HUES48 (cell line): ENCODE results near the gene EPDR1.

Experiments
- H3K27ac ChIP-seq: one replicate; pipeline ENCODE4 v1.7.0; 2013; ENCODE audit warnings: low read depth, low read length, inconsistent platforms
- H3K27me3 ChIP-seq: 2 replicates; pipeline ENCODE4 v1.6.1; 2013; ENCODE audit warnings: mild to moderate bottlenecking, low read length; ENCODE audit not compliant: control insufficient read depth, insufficient read depth
- H3K36me3 ChIP-seq: 2 replicates; pipeline ENCODE4 v1.6.1; 2013; ENCODE audit warnings: low read length; ENCODE audit not compliant: control insufficient read depth, insufficient read depth
- H3K4me1 ChIP-seq: 2 replicates; pipeline ENCODE4 v1.6.1; 2013; ENCODE audit warnings: mild to moderate bottlenecking, low read length; ENCODE audit not compliant: control insufficient read depth, insufficient read depth
- H3K4me3 ChIP-seq: 2 replicates; pipeline ENCODE4 v1.5.1; 2013; ENCODE audit warnings: mild to moderate bottlenecking, low read depth, low read length
- H3K9ac ChIP-seq: 2 replicates; pipeline ENCODE4 v1.6.1; 2013; ENCODE audit warnings: mild to moderate bottlenecking, low read depth, low read length, moderate library complexity
- H3K9me3 ChIP-seq: 2 replicates; pipeline ENCODE4 v1.6.1; 2013; ENCODE audit warnings: low read length; ENCODE audit not compliant: control insufficient read depth, insufficient read depth

The EPDR1 gene

DNA sequence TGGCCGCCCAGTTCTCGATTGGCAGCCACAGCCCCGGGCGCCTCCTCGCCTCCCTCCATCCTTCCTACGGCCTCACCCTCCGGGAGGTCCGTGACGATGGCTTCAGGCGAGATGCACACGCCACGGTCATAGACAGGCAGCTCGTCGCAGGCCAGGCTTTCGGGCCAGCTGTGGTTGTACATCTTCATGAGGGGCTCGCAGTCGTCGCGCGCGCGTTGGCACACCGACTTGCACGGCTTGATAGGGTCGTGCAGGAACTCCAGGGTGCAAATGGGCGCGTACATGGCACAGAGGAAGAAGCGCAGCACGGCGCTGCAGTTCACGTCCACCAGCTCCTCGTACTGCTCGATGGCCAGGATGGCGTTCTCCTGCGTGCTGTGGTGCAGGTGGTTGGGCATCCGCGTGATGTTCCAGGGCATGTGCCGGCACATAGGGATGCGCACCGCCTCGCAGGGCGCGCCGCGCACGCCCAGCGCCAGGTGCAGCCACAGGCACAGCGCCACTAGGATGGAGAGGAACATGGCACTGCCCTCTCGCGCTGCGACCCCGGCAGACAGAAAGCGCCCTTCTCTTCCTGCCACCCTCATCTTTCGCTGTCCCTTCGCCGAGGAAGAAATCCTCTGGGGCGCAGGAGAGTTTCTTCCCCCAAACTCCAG lies 4.3 kb upstream of the EPDR1 start:
- H3K9ac ChIP-seq, result 0 out of 2 replicates have a peak overlapping the region, but pooled peaks have one; percentile 35
- H3K4me3 ChIP-seq, result peak overlapping the region; percentile 73

DNA sequence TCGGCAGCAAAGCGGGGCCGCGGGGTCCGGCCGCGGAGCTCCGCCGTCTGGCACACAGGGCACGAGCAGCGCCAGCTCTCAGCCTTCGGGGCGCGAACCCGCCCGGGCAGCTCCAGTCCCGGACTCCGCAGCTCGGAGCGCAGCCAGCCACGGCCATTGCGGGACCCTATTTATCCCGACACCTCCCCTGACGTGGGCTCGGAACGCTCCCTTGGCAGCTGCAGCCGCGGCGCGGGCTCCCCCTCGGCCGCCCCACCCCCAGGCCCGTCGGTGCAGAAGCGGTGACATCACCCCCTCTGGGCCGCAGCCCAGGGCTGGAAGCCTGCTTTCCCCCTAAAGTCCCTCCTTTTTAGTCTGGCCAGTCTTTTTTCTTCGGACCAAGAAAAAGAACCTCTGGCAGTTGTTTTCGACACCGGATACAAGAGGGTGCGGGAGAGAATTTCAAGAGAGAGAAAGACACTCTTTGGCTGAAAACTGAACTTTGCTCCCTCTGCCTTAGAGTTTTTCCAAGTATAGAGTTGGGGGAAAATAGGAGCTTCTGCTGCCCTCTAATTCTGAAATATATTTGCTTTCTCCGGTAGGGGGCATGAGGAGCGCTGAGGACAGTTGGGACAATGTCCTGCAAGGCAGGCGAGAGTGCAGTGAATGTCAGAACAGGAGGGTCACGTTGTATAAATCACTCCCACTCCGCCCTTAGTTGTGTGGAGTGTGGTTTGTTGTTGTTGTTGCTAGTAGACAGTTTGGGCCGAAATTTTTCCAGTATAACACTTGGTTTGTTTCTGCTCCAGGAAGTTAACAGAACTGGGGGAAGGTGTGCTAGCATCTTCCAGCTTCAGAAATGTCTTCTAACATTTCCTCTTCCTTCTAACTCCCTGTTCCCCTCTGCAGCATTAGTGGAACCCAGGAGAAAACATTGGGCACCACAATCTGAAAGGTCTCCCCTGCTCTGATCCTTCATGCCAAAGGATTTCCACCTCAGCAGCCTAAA lies 3.5 kb upstream of the EPDR1 start, which contains the start of gene SFRP4:
TSS of gene SFRP4 (minus strand) at position 145 of the 988 bp plus-strand sequence. CDS start 280 bp downstream, outside the sequence.
- peak within 1 kb of the TSS; percentile 73 for H3K4me3 ChIP-seq
- no peaks in the 10 kb centered on the region for H3K36me3 ChIP-seq
- H3K27ac ChIP-seq, result no peak within 1 kb of the TSS
- H3K9ac ChIP-seq, result 0 out of 2 replicates have a peak within 1 kb of the TSS, but pooled peaks have one; percentile 35
- H3K9me3 ChIP-seq, result no peaks in the 10 kb centered on the region
- peaks cover 65% of the 10 kb centered on the region for H3K27me3 ChIP-seq
- H3K4me1 ChIP-seq, result peaks cover 9% of the 10 kb centered on the region; the same call in 1 of the 2 replicates

More for the DNA sequence above, 4.3 kb upstream of the EPDR1 start:
- Histone ChIP-seq H3K27me3 (peaks cover 61% of the 10 kb centered on the region), H3K9me3 (no peaks in the 10 kb centered on the region), H3K4me1 (peaks cover 4% of the 10 kb centered on the region; the same call in 1 of the 2 replicates), H3K27ac (no peak overlapping the region), H3K36me3 (no peaks in the 10 kb centered on the region)

DNA sequence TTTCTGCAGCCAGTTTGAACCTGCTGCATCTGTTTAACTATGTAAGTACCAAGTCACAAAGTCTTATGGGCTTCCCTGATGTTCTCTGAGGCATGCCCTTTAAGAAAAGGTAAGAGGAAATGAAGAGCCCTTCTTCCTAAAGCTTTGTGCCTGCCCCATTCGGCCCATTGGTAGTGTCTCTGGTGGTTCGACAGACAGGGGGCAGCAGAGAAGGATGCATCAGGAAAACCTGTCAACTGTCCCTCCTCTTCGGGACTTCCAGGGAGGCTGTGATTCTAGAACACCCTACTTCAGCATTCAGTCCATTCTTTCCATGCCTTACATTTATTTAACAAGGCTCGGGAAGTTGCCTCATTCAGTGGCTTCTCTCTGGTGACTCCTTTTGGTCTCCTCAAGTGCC lies 1.9 kb upstream of the EPDR1 start:
- Histone ChIP-seq H3K27me3 (peaks cover 67% of the 10 kb centered on the region), H3K9me3 (no peaks in the 10 kb centered on the region), H3K36me3 (no peaks in the 10 kb centered on the region), H3K4me1 (peaks cover 9% of the 10 kb centered on the region; the same call in 1 of the 2 replicates), H3K9ac (no peak overlapping the region), H3K4me3 (no peak overlapping the region), H3K27ac (no peak overlapping the region)

DNA sequence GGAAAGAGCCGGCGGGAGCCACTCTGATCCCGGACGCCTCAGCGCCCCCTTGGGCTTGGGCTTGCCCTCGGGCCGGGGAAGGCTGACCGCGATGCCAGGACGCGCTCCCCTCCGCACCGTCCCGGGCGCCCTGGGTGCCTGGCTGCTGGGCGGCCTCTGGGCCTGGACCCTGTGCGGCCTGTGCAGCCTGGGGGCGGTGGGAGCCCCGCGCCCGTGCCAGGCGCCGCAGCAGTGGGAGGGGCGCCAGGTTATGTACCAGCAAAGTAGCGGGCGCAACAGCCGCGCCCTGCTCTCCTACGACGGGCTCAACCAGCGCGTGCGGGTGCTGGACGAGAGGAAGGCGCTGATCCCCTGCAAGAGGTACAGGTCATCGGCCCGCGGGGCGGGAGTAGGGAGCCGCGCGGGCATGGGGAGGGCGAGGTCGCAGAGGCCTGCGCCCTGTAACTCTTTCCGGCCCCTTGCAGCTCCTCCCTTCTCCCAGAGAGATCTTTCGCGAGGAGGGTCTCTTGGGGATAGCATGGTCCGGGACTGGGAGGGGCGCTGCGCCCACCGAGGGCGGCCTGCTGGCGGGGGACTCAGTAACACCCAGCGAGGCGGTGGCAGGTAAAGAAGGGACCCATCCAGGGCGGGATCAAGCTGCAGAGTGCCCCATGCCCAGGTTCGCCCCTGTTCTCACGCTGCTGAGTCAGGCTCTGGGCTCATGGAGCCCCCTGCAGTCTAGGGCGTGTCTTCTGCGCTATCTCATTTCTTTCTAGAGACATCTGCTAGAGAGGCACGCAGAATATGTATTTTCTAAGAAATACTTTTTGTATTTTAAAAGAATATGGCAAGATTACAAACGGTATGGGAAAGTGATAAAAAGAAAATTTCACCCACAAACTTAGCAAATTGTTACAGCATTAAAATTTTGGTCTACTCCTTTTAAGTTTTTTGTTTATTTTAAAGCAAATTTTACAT lies 687 bp downstream of the EPDR1 start:
- H3K4me1 ChIP-seq, result peaks cover 9% of the 10 kb centered on the region; the same call in 1 of the 2 replicates
- H3K27me3 ChIP-seq, result peaks cover 50% of the 10 kb centered on the region
- H3K27ac ChIP-seq, result no peak overlapping the region
- peak overlapping the region; percentile 76 for H3K4me3 ChIP-seq
- H3K9me3 ChIP-seq, result no peaks in the 10 kb centered on the region
- peak overlapping the region; percentile 65 for H3K9ac ChIP-seq
- H3K36me3 ChIP-seq, result no peaks in the 10 kb centered on the region

DNA sequence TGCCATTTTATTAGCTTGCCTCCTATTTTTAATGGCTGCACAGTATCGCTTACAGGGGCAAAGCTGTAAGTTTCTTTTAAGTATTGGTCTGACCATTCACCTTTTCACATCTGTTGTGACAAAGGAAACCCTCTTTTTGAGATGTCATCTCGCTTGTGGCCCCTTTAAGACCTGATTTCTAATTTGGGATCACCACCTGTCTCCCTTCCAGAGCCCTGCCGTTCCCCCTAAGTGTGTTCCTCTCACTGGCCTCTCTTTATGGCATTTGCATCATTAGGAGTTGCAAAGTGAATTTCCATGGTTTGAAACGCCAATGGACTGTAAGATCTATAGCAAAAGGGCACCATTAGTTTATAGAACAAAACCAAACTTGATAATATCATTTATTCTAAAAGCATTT lies 1.4 kb downstream of the EPDR1 start:
- Histone ChIP-seq H3K4me1 (peaks cover 9% of the 10 kb centered on the region; the same call in 1 of the 2 replicates), H3K4me3 (peak overlapping the region; percentile 76), H3K9me3 (no peaks in the 10 kb centered on the region), H3K36me3 (no peaks in the 10 kb centered on the region), H3K9ac (no peak overlapping the region), H3K27me3 (peaks cover 42% of the 10 kb centered on the region), H3K27ac (no peak overlapping the region)

DNA sequence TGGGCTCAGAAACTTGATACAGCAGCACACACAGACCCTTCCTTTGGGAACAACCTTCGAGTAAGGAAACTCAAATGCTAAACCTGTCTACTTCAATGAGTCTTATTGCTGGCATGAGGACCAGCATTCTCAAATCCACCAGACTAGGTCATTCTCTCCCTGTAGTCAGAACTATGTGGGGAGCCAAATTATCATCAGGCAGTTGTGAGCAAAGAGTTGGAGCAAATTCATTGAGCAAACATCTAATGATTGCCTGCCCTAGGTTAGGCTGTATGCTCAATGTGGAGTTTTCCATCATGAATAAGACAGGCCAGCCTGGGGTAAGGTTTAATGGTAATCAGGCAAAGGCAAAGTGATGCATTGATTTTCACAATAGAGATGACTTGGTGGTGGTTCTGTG lies 3.6 kb downstream of the EPDR1 start:
- no peaks in the 10 kb centered on the region for H3K36me3 ChIP-seq
- H3K4me3 ChIP-seq, result no peak overlapping the region
- H3K4me1 ChIP-seq, result peaks cover 9% of the 10 kb centered on the region; the same call in 1 of the 2 replicates
- no peaks in the 10 kb centered on the region for H3K9me3 ChIP-seq
- H3K27ac ChIP-seq, result no peak overlapping the region
- no peak overlapping the region for H3K9ac ChIP-seq
- peaks cover 22% of the 10 kb centered on the region for H3K27me3 ChIP-seq

DNA sequence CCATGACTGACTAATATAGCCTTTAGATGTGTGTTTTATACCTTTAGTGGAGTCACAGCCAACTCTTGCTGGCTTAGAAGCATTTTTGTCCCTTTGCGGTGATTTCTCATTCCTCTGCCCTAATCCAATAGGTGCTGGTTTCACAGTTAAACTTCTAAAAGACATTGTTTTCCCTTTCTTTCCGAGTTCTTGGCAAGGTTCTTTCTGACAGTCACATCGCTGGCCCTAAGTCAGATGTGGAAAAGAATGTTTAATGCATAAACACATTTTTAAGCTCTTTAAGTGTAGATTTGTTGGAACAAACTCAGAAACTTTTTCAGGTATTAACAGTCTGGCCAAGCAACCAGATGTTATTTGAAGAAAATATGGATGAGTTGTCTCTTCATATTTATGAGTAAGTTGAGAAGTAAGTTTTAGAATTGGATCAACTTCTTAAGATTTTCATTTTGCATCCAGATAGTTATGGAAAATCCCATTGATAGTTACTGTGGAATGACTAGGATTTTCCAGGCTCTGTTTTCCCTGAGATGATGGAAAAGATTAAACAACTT lies 4.1 kb downstream of the EPDR1 start:
- H3K9ac ChIP-seq, result no peak overlapping the region
- H3K4me1 ChIP-seq, result peaks cover 9% of the 10 kb centered on the region; the same call in 1 of the 2 replicates
- H3K27me3 ChIP-seq, result peaks cover 16% of the 10 kb centered on the region
- H3K9me3 ChIP-seq, result no peaks in the 10 kb centered on the region
- H3K36me3 ChIP-seq, result no peaks in the 10 kb centered on the region
- no peak overlapping the region for H3K27ac ChIP-seq
- H3K4me3 ChIP-seq, result no peak overlapping the region

DNA sequence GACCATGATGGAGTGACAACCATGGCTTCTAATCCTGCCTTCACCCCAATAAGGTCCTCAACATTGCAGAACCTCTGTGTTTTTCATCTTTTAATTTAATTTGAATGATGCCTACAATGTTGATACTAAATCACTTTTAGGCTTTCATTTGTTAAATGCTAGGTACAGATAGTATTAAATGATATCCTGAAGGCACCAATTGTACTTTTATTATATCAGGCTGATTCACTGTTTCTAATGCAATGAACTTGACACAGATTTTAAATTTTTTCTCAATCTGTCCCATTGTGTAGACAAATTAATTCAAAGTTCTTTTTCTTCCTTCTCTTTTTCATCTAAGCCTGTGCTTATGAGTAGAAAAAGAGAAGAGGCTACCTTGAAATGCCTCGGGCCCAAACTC lies 5.2 kb downstream of the EPDR1 start:
- H3K27ac ChIP-seq, result no peak overlapping the region
- peaks cover 6% of the 10 kb centered on the region; the same call in 1 of the 2 replicates for H3K27me3 ChIP-seq
- H3K4me3 ChIP-seq, result no peak overlapping the region
- H3K9ac ChIP-seq, result no peak overlapping the region
- H3K4me1 ChIP-seq, result peaks cover 5% of the 10 kb centered on the region; the same call in 1 of the 2 replicates
- no peaks in the 10 kb centered on the region for H3K9me3 ChIP-seq
- no peaks in the 10 kb centered on the region for H3K36me3 ChIP-seq

DNA sequence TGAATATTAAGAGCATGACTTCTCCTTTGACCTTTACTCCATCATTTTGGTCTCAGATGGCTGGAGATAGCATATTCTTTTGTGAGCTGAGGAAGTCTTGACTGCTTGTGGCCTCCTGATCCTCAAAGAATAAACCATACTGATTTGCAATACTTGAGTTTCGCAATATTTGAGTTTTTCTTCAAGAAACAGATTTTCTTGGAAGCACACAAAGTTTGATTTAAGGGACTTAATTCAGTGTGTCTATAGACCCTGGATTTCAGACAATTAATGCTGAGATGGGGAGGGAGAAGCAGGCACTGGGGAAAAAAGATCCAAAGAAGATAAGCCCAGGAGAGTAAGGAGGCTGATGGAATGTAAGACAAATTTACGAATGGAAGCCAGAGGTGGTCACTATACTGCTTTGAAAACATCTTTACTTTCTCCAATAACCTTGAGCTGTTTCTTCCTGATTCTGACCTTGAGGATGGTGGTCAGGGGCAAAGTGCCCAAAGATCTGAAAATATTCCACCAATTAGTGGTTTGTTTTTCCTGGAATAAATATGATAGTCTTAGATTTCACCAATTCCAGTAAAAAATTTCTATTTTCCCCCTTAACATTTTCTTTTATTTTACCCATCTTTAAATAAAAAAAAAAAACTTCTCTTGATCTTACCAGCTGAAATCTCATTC lies 7.5 kb downstream of the EPDR1 start:
- H3K36me3 ChIP-seq, result no peaks in the 10 kb centered on the region
- no peaks in the 10 kb centered on the region for H3K27me3 ChIP-seq
- H3K4me1 ChIP-seq, result no peaks in the 10 kb centered on the region
- H3K9me3 ChIP-seq, result no peaks in the 10 kb centered on the region
- H3K9ac ChIP-seq, result no peak overlapping the region
- H3K4me3 ChIP-seq, result no peak overlapping the region
- no peak overlapping the region for H3K27ac ChIP-seq
